Calu3 (cell line): ENCODE data around the gene TUBA3C. TPM values are rescaled to one million over a fixed set of nuclear protein-coding genes. Genes with fewer than 3 reads are reported as not detected.

ENCODE experiments used
- BruUV-seq: library from RNA; stranded (reverse); fragments of 400-500 nt; replicated peaks from 2 replicates; lab custom pipeline; 2021; lab: Mats Ljungman, UMichigan
- CTCF ChIA-PET: fragments of 300-600 bp; sonication (Branson Sonifier 250); formaldehyde crosslinking; loops from one replicate; lab custom pipeline; 2022; ENCODE audit warnings: antibody characterized with exemption; lab: Charles Lee
- DNase-seq: peaks from one replicate; pipeline ENCODE4 v3.0.0; 2022
- H3K27ac Mint-ChIP-seq: one replicate; pipeline ENCODE4 v1.8.0; 2022; ENCODE audit warnings: mixed read lengths; ENCODE audit not compliant: unreplicated experiment
- H3K27me3 Mint-ChIP-seq: one replicate; pipeline ENCODE4 v1.8.0; 2022; ENCODE audit warnings: mixed read lengths; ENCODE audit not compliant: unreplicated experiment
- H3K36me3 Mint-ChIP-seq: one replicate; pipeline ENCODE4 v1.8.0; 2022; ENCODE audit warnings: mild to moderate bottlenecking, moderate library complexity, mixed read lengths; ENCODE audit not compliant: insufficient read depth, unreplicated experiment
- H3K4me1 Mint-ChIP-seq: one replicate; pipeline ENCODE4 v1.8.0; 2022; ENCODE audit warnings: mild to moderate bottlenecking, low read depth, mixed read lengths; ENCODE audit not compliant: unreplicated experiment
- H3K4me3 Mint-ChIP-seq: one replicate; pipeline ENCODE4 v1.8.0; 2022; ENCODE audit warnings: mild to moderate bottlenecking, low read depth, moderate library complexity, mixed read lengths; ENCODE audit not compliant: unreplicated experiment
- H3K9me3 Mint-ChIP-seq: one replicate; pipeline ENCODE4 v1.8.0; 2022; ENCODE audit warnings: low read depth, mixed read lengths; ENCODE audit not compliant: unreplicated experiment
- CTCF ChIP-seq: fragments of 200-600 bp; IDR thresholded peaks from one replicate; pipeline ENCODE4 v1.8.0; 2022; ENCODE audit warnings: antibody characterized with exemption; ENCODE audit not compliant: unreplicated experiment
- intact Hi-C: fragments of 100-400 bp; cut with micrococcal nuclease; formaldehyde crosslinking; loops from one replicate; pipeline ENCODE4 v1.10.0; 2022; ENCODE audit not compliant: unreplicated experiment
- total RNA-seq: library from RNA; stranded (reverse); gene quantifications from 2 replicates; pipeline ENCODE4 v1.2.3, GENCODE V29; 2022

The TUBA3C gene
- total RNA-seq, 1 experiment from 2014 or later, result not detected

- no peak for DNase-seq
- peaks cover 6% of the 10 kb centered on the region for H3K9me3 Mint-ChIP-seq
- no peak overlapping the region for H3K4me3 Mint-ChIP-seq
- intact Hi-C loops, result no loop called here
- no TSS peak for BruUV-seq
- TF ChIP-seq CTCF, result no peak
- H3K27me3 Mint-ChIP-seq, result no peaks in the 10 kb centered on the region
- no peaks in the 10 kb centered on the region for H3K4me1 Mint-ChIP-seq
- H3K36me3 Mint-ChIP-seq, result no peaks in the 10 kb centered on the region
- no peak overlapping the region for H3K27ac Mint-ChIP-seq
- CTCF ChIA-PET, result no interaction called here
These were observed 25.4 kb downstream of the TUBA3C start for GRCh38 chr13:19156013-19156825.

DNA sequence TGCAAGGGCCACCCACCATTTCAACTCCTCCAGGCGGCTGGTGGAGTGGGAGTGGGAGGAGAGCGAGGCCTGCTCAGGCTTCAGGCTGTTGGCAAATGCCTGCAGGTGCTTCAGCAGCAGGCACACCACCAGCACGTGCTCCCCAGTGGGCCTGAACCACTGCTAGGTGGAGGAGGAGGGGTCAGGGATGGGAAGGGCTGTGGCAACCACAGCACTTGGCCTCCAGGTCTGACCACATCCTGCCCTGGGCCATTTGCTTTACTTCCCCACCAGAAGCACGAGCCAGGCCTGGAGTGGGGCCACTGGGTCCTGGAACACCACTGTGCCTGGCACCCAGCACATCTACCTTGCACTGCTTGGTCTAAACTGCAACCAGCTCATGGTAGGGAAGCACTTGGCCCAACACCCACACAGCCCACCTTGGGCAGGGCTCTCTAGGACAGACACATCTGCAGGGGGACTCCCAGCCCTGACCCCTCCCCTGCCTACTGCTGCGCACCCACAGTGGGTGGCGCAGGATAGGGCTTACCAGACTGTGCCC lies 26.2 kb downstream of the TUBA3C start:
- intact Hi-C loops, result no loop called here
- peaks cover 6% of the 10 kb centered on the region for H3K9me3 Mint-ChIP-seq
- CTCF ChIA-PET, result no interaction called here

DNA sequence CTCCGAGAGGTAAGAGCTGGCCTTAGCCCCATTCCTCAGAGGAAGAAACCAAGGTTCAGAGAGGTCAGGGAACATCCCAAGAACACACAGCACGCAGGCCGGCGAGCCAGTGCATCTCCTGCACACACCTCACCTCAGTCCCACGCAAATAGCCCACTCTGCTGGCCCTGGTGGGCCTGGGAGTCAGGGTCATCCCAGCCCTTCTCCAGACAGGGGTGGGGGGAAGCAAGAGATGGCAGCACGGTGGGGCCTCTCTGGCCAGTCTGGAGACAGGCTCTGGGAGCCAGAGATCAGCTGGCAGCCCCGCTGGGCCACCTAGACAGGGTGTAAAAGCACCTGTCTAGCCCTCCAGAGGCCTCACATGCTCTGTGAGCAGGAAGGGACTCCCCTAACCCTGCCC lies 26.8 kb downstream of the TUBA3C start:
- H3K27me3 Mint-ChIP-seq, result no peaks in the 10 kb centered on the region
- CTCF ChIA-PET, result no interaction called here
- no peaks in the 10 kb centered on the region for H3K4me1 Mint-ChIP-seq
- no peaks in the 10 kb centered on the region for H3K36me3 Mint-ChIP-seq
- no peak overlapping the region for H3K4me3 Mint-ChIP-seq
- no peak for TF ChIP-seq CTCF
- H3K9me3 Mint-ChIP-seq, result peaks cover 6% of the 10 kb centered on the region
- intact Hi-C loops, result no loop called here
- no TSS peak for BruUV-seq
- no peak for DNase-seq
- H3K27ac Mint-ChIP-seq, result no peak overlapping the region

More for the DNA sequence above, 26.2 kb downstream of the TUBA3C start:
- no peaks in the 10 kb centered on the region for H3K4me1 Mint-ChIP-seq
- no peak for TF ChIP-seq CTCF
- no TSS peak for BruUV-seq
- DNase-seq, result no peak
- H3K27me3 Mint-ChIP-seq, result no peaks in the 10 kb centered on the region
- no peak overlapping the region for H3K27ac Mint-ChIP-seq
- no peaks in the 10 kb centered on the region for H3K36me3 Mint-ChIP-seq
- no peak overlapping the region for H3K4me3 Mint-ChIP-seq

DNA sequence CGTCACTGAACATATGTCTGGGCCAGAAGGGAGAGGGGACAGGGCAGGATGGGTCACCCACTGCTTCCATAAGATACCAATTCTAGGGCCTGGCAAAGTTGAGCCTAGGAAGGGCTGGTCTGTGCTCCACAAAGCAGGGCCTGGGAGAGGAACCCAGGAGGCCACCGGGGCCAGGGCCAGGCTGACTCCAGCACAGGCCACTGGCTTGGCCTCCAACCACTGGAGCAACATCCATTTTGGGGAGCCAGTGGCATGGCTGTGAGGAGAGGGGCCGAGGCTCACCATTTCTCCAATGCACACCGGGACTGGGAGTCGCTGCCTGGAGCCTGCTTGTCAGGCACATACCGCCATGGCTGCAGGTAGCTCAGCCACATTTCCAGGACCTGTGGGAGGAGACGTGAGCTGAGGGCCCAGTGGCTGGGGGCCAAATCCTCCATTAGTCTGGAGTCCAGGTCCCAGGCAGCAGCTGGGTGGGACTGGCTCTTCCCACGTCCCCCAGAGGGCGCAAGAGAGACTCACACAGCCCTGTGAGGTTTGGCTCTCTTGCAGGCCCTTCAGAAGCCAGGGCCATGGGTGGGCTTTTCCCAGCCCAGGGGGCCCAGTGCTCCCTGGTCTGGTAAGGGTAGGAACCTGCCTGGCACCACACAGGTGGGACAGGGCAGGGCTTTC lies 27.7 kb downstream of the TUBA3C start:
- Mint-ChIP-seq H3K4me1 (no peaks in the 10 kb centered on the region), H3K27me3 (no peaks in the 10 kb centered on the region), H3K9me3 (peaks cover 6% of the 10 kb centered on the region), H3K27ac (no peak overlapping the region), H3K4me3 (no peak overlapping the region), H3K36me3 (no peaks in the 10 kb centered on the region)
- BruUV-seq, result no TSS peak
- CTCF ChIA-PET, result no interaction called here
- no peak for DNase-seq
- intact Hi-C loops, result no loop called here
- TF ChIP-seq CTCF, result no peak
